Measurements from ENCODE around the gene LTBP1. TPM values are rescaled to one million over a fixed set of nuclear protein-coding genes. Genes with fewer than 3 reads are reported as not detected.

Gene LTBP1
- total RNA-seq, 4 donors from 2014 or later, result 3.8 to 20.8 (median 11.3) TPM

GRCh38 chr2:33013684-33014110, 66.9 kb downstream of the LTBP1 start:
- intact Hi-C loops (cut with DNase I; ENCODE audit: low total_unique reads), result no loop called here
- no peak overlapping the region for H3K4me3 ChIP-seq (ENCODE audit: low read depth, poor library complexity, severe bottlenecking)
- DNase-seq (ENCODE audit: low spot score in 2 of 2), result no peak
- TF ChIP-seq POLR2A (IDR thresholded peaks at IDR 0.05) (no peak), CTCF (IDR thresholded peaks at IDR 0.05) (no peak)
- 78 to 82% methylated on average over 3 of the region's 3 CpGs for WGBS, 2 donors

GRCh38 chr2:33014268-33014667, 67.5 kb downstream of the LTBP1 start:
- TF ChIP-seq POLR2A (IDR thresholded peaks at IDR 0.05) (no peak), CTCF (IDR thresholded peaks at IDR 0.05) (no peak)
- intact Hi-C loops (cut with DNase I; ENCODE audit: low total_unique reads), result no loop called here
- WGBS, 2 donors, result 53 to 56% methylated on average over 2 of the region's 2 CpGs
- no peak for DNase-seq (ENCODE audit: low spot score in 2 of 2)
- no peak overlapping the region for H3K4me3 ChIP-seq (ENCODE audit: low read depth, poor library complexity, severe bottlenecking)

- WGBS, 2 donors, result 58 to 74% methylated on average over 4 of the region's 4 CpGs
- no peak for DNase-seq (ENCODE audit: low spot score in 2 of 2)
- H3K4me3 ChIP-seq (ENCODE audit: low read depth, poor library complexity, severe bottlenecking), result no peak overlapping the region
These were observed 68.8 kb downstream of the LTBP1 start for GRCh38 chr2:33015421-33016142.

GRCh38 chr2:33018271-33018670, 71.5 kb downstream of the LTBP1 start:
- WGBS, 2 donors, result 73 to 80% methylated on average over 2 of the region's 2 CpGs
- H3K4me3 ChIP-seq (ENCODE audit: low read depth, poor library complexity, severe bottlenecking), result no peak overlapping the region
- intact Hi-C loops (cut with DNase I; ENCODE audit: low total_unique reads), result no loop called here
- DNase-seq (ENCODE audit: low spot score in 2 of 2), result no peak
- no peak for TF ChIP-seq POLR2A (IDR thresholded peaks at IDR 0.05)
- TF ChIP-seq CTCF (IDR thresholded peaks at IDR 0.05), result no peak

More at GRCh38 chr2:33015421-33016142, 68.8 kb downstream of the LTBP1 start:
- TF ChIP-seq POLR2A (IDR thresholded peaks at IDR 0.05) (no peak), CTCF (IDR thresholded peaks at IDR 0.05) (no peak)
- intact Hi-C loops (cut with DNase I; ENCODE audit: low total_unique reads), result no loop called here

GRCh38 chr2:33019796-33020195, 73.0 kb downstream of the LTBP1 start:
- intact Hi-C loops (cut with DNase I; ENCODE audit: low total_unique reads), result no loop called here
- no peak for DNase-seq (ENCODE audit: low spot score in 2 of 2)
- WGBS, 2 donors, result 96 to 97% methylated on average over 7 of the region's 7 CpGs
- no peak overlapping the region for H3K4me3 ChIP-seq (ENCODE audit: low read depth, poor library complexity, severe bottlenecking)
- TF ChIP-seq POLR2A (IDR thresholded peaks at IDR 0.05), result no peak
- no peak for TF ChIP-seq CTCF (IDR thresholded peaks at IDR 0.05)

GRCh38 chr2:33020883-33021282, 74.1 kb downstream of the LTBP1 start:
- DNase-seq (ENCODE audit: low spot score in 2 of 2), result no peak
- TF ChIP-seq CTCF (IDR thresholded peaks at IDR 0.05), result no peak
- TF ChIP-seq POLR2A (IDR thresholded peaks at IDR 0.05), result no peak
- intact Hi-C loops (cut with DNase I; ENCODE audit: low total_unique reads), result no loop called here
- no peak overlapping the region for H3K4me3 ChIP-seq (ENCODE audit: low read depth, poor library complexity, severe bottlenecking)
- WGBS, 2 donors, result 94 to 95% methylated on average over 6 of the region's 6 CpGs

All from lower leg skin (tissue), 4 donors.